HEK293 (cell line): ENCODE results near the gene GALNT10.

Experiments
- CTCF ChIA-PET: fragments of 350-600 bp; formaldehyde crosslinking; extraction: SDS; loops from one replicate; lab custom pipeline; 2021; ENCODE audit warnings: antibody characterized with exemption; lab: Yijun Ruan, JAX
- POLR2A ChIA-PET: fragments of 300-600 bp; formaldehyde crosslinking; extraction: SDS; loops from one replicate; lab custom pipeline; 2020; ENCODE audit warnings: antibody characterized with exemption, inconsistent platforms; lab: Yijun Ruan, JAX
- H3K27ac ChIP-seq: fragments of 200-500 bp; sonication (Bioruptor generic); 2 replicates; pipeline ENCODE4 v1.5.1; 2014; ENCODE audit warnings: low read depth, low read length, control low read depth, inconsistent platforms; ENCODE audit errors: extremely low read depth
- H3K36me3 ChIP-seq, 2 experiments: fragments of 200-500 bp in 1 of 2; sonication (Bioruptor generic) in 1 of 2; 1 replicate in 1 of 2; 2 replicates in 1 of 2; pipeline ENCODE4 v1.5.1; 2014 to 2017; ENCODE audit warnings: inconsistent platforms in 2 of 2, low read length in 2 of 2; ENCODE audit not compliant: control insufficient read depth in 2 of 2, insufficient read depth in 1 of 2
- H3K4me1 ChIP-seq: fragments of 200-500 bp; sonication (Bioruptor generic); 2 replicates; pipeline ENCODE4 v1.5.1; 2014; ENCODE audit warnings: mild to moderate bottlenecking, low read length, inconsistent platforms; ENCODE audit not compliant: control insufficient read depth, insufficient read depth
- H3K4me3 ChIP-seq: 2 replicates; pipeline ENCODE4 v1.5.1; 2011; ENCODE audit warnings: low read depth, mild to moderate bottlenecking, control low read depth, low read length, moderate library complexity
- H3K9me3 ChIP-seq: fragments of 200-500 bp; sonication (Bioruptor generic); 2 replicates; pipeline ENCODE4 v1.5.1; 2014; ENCODE audit warnings: low read depth, low read length, inconsistent platforms; ENCODE audit not compliant: control insufficient read depth, insufficient read depth
- FEZF1 ChIP-seq: fragments of 450-650 bp; formaldehyde crosslinking; IDR thresholded peaks from 2 replicates; pipeline ENCODE4 v1.5.1; 2016; ENCODE audit warnings: missing biosample characterization, missing genetic modification characterization
- HOXD13 ChIP-seq: sonication (generic); formaldehyde crosslinking; IDR thresholded peaks from 2 replicates; pipeline ENCODE4 v1.8.0; 2022; ENCODE audit warnings: missing genetic modification reagents, borderline replicate concordance
- KLF7 ChIP-seq: fragments of 450-650 bp; formaldehyde crosslinking; IDR thresholded peaks from 2 replicates; pipeline ENCODE4 v1.5.1; 2016; ENCODE audit warnings: missing biosample characterization, missing genetic modification characterization, borderline replicate concordance
- MEIS1 ChIP-seq: sonication (generic); formaldehyde crosslinking; IDR thresholded peaks from 2 replicates; pipeline ENCODE4 v1.8.1; 2022; ENCODE audit warnings: missing genetic modification reagents, mild to moderate bottlenecking, borderline replicate concordance
- OSR2 ChIP-seq: fragments of 450-650 bp; formaldehyde crosslinking; IDR thresholded peaks from 2 replicates; pipeline ENCODE4 v1.5.1; 2016; ENCODE audit warnings: missing biosample characterization, missing genetic modification characterization
- PRDM2 ChIP-seq: fragments of 450-650 bp; formaldehyde crosslinking; IDR thresholded peaks from 2 replicates; pipeline ENCODE4 v1.5.1; 2016; ENCODE audit warnings: missing biosample characterization, missing genetic modification characterization, borderline replicate concordance
- TCF7L2 ChIP-seq: IDR thresholded peaks from 2 replicates; pipeline ENCODE4 v1.6.1; 2011; ENCODE audit warnings: low read depth, mild to moderate bottlenecking, inconsistent platforms, low read length, moderate library complexity, borderline replicate concordance
- TRIM28 ChIP-seq: IDR thresholded peaks from 2 replicates; pipeline ENCODE4 v1.6.1; 2011; ENCODE audit warnings: low read length, control low read depth, borderline replicate concordance
- ZBTB26 ChIP-seq: fragments of 450-650 bp; formaldehyde crosslinking; optimal IDR thresholded peaks from 2 replicates; pipeline ENCODE3; 2016; ENCODE audit warnings: missing biosample characterization, mild to moderate bottlenecking, missing genetic modification characterization
- ZBTB49 ChIP-seq: fragments of 450-650 bp; formaldehyde crosslinking; IDR thresholded peaks from 2 replicates; pipeline ENCODE4 v1.5.1; 2016; ENCODE audit warnings: missing biosample characterization, missing genetic modification characterization, low read depth
- ZFP3 ChIP-seq: fragments of 450-650 bp; formaldehyde crosslinking; IDR thresholded peaks from 2 replicates; pipeline ENCODE4 v1.5.1; 2016; ENCODE audit warnings: low read depth, missing biosample characterization, missing genetic modification characterization
- ZNF133 ChIP-seq: fragments of 450-650 bp; formaldehyde crosslinking; IDR thresholded peaks from 2 replicates; pipeline ENCODE4 v1.5.1; 2016; ENCODE audit warnings: missing biosample characterization, missing genetic modification characterization
- ZNF23 ChIP-seq: fragments of 450-650 bp; formaldehyde crosslinking; IDR thresholded peaks from 2 replicates; pipeline ENCODE4 v1.5.1; 2016; ENCODE audit warnings: missing biosample characterization, missing genetic modification characterization, borderline replicate concordance
- ZNF26 ChIP-seq: fragments of 450-650 bp; formaldehyde crosslinking; IDR thresholded peaks from 2 replicates; pipeline ENCODE4 v1.5.1; 2016; ENCODE audit warnings: missing biosample characterization, missing genetic modification characterization
- ZNF341 ChIP-seq: fragments of 450-650 bp; formaldehyde crosslinking; IDR thresholded peaks from 2 replicates; pipeline ENCODE4; 2016; ENCODE audit warnings: low read depth, missing biosample characterization, missing genetic modification characterization
- ZNF354C ChIP-seq: fragments of 450-650 bp; formaldehyde crosslinking; IDR thresholded peaks from 2 replicates; pipeline ENCODE4 v1.5.1; 2016; ENCODE audit warnings: missing biosample characterization, missing genetic modification characterization, low read depth, borderline replicate concordance
- ZNF404 ChIP-seq: fragments of 450-650 bp; formaldehyde crosslinking; IDR thresholded peaks from 2 replicates; pipeline ENCODE4 v1.5.1; 2017; ENCODE audit warnings: missing biosample characterization, missing genetic modification characterization
- ZNF48 ChIP-seq: fragments of 450-650 bp; formaldehyde crosslinking; IDR thresholded peaks from 2 replicates; pipeline ENCODE4 v1.5.1; 2016; ENCODE audit warnings: missing biosample characterization, missing genetic modification characterization
- ZNF510 ChIP-seq: fragments of 450-650 bp; formaldehyde crosslinking; IDR thresholded peaks from 2 replicates; pipeline ENCODE4 v1.5.1; 2018; ENCODE audit warnings: mild to moderate bottlenecking, missing genetic modification characterization, missing biosample characterization; ENCODE audit not compliant: insufficient replicate concordance
- ZNF530 ChIP-seq: fragments of 450-650 bp; formaldehyde crosslinking; IDR thresholded peaks from 2 replicates; pipeline ENCODE4 v1.5.1; 2016; ENCODE audit warnings: low read depth, missing biosample characterization, missing genetic modification characterization
- ZNF747 ChIP-seq: fragments of 450-650 bp; formaldehyde crosslinking; IDR thresholded peaks from 2 replicates; pipeline ENCODE4 v1.5.1; 2016; ENCODE audit warnings: missing biosample characterization, missing genetic modification characterization
- TF ChIP-seq, protein P1 (sequence below): fragments of 450-650 bp; formaldehyde crosslinking; IDR thresholded peaks from 2 replicates; pipeline ENCODE4 v1.5.1; 2017; ENCODE audit warnings: missing biosample characterization, missing genetic modification characterization

The GALNT10 gene

GRCh38 chr5:154237946-154238345 lies 47.4 kb downstream of the GALNT10 start:
- Histone ChIP-seq H3K36me3 (no peaks in the 10 kb centered on the region), H3K9me3 (no peaks in the 10 kb centered on the region), H3K27ac (no peak overlapping the region), H3K4me3 (no peak overlapping the region), H3K4me1 (no peaks in the 10 kb centered on the region)
- no peak for TF ChIP-seq TCF7L2
- no peak for TF ChIP-seq ZNF510 (tag by site-specific recombination)
- no peak for TF ChIP-seq MEIS1 (CRISPR knock-in tag)
- no peak for TF ChIP-seq ZNF23 (tag by site-specific recombination)
- TF ChIP-seq ZNF26 (tag by site-specific recombination), result no peak
- TF ChIP-seq ZNF354C (tag by site-specific recombination), result no peak
- TF ChIP-seq ZNF530 (tag by site-specific recombination), result no peak
- TF ChIP-seq ZNF341 (tag by site-specific recombination), result no peak
- TF ChIP-seq, protein P1, sequence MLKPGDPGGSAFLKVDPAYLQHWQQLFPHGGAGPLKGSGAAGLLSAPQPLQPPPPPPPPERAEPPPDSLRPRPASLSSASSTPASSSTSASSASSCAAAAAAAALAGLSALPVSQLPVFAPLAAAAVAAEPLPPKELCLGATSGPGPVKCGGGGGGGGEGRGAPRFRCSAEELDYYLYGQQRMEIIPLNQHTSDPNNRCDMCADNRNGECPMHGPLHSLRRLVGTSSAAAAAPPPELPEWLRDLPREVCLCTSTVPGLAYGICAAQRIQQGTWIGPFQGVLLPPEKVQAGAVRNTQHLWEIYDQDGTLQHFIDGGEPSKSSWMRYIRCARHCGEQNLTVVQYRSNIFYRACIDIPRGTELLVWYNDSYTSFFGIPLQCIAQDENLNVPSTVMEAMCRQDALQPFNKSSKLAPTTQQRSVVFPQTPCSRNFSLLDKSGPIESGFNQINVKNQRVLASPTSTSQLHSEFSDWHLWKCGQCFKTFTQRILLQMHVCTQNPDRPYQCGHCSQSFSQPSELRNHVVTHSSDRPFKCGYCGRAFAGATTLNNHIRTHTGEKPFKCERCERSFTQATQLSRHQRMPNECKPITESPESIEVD (tag by site-specific recombination), result no peak
- TF ChIP-seq HOXD13, result no peak
- TF ChIP-seq PRDM2 (tag by site-specific recombination), result no peak
- ChIA-PET CTCF (interaction anchor here (1.2 kb wide), 1 partner anchor 13 kb away, joined by 3 read pairs; no protein-coding TSS in a partner anchor), POLR2A (no interaction called here)

DNA sequence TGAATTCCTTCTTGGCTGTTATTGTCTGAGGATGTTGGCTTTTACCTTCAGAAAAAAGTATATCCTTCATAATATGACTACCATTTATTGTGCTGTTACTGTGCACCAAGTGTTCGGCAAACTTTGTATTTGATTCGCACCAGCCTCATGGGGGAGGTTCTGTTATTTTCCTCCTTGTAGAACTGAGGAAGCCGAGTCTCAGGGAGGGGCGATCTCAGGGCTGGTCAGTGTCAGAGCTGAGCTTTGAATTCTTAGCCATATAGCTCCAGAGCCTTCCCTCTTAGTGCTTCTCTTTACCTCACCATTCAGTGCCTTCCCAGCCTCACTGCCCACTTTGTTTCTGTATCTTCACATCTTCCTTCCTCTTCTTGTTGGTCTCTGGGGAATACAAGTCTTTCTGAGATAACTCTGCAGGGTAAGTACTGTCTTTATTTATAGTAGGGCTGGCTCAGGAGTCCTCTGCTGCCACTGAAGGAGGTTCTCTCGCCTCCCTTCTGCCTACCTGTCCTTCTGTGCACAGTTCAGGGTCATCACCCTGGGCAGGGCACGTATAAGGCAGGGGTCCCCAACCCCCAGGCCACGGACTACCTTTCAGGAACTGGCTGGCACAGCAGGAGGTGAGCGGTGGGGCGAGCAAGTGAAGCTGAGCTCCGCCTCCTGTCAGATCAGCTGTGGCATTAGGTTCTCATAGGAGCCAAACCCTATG lies 48.4 kb downstream of the GALNT10 start:
- ChIA-PET CTCF (interaction anchor here (1.2 kb wide), 1 partner anchor 12 kb away, joined by 3 read pairs; no protein-coding TSS in a partner anchor), POLR2A (no interaction called here)
- no peaks in the 10 kb centered on the region for H3K36me3 ChIP-seq
- H3K9me3 ChIP-seq, result no peaks in the 10 kb centered on the region
- no peak overlapping the region for H3K4me3 ChIP-seq
- H3K4me1 ChIP-seq, result no peaks in the 10 kb centered on the region
- H3K27ac ChIP-seq, result no peak overlapping the region
- TF ChIP-seq FEZF1 (tag by site-specific recombination) (no peak), KLF7 (no peak), TRIM28 (no peak), ZNF747 (tag by site-specific recombination) (no peak), OSR2 (tag by site-specific recombination) (no peak), ZNF404 (tag by site-specific recombination) (no peak), ZNF48 (tag by site-specific recombination) (no peak), ZNF133 (tag by site-specific recombination) (no peak), ZFP3 (tag by site-specific recombination) (no peak), ZBTB26 (tag by site-specific recombination) (no peak), ZBTB49 (tag by site-specific recombination) (no peak)
